WTC11 (cell line): ENCODE measurements around the gene ZFP2. TPM values are rescaled to one million over a fixed set of nuclear protein-coding genes. Genes with fewer than 3 reads are reported as not detected.

Source experiments
- ATAC-seq: fragments of 200-7000 bp; cut with Tn5 transposase; 2 replicates; pipeline ENCODE4 v1.10.0; 2021; ENCODE audit warnings: mild to moderate bottlenecking, moderate library complexity
- CTCF ChIA-PET: fragments of 300-600 bp; sonication (Branson Sonifier 250); formaldehyde crosslinking; loops from one replicate; lab custom pipeline; 2021; ENCODE audit warnings: antibody characterized with exemption; lab: Charles Lee
- POLR2A ChIA-PET: fragments of 350-600 bp; sonication (Branson Sonifier 250); formaldehyde crosslinking; loops from one replicate; lab custom pipeline; 2021; ENCODE audit warnings: antibody characterized with exemption; lab: Charles Lee
- DNase-seq: peaks from one replicate; pipeline ENCODE4 v3.0.0; 2021; ENCODE audit warnings: low spot score
- H3K27ac Mint-ChIP-seq: 2 replicates; pipeline ENCODE4 v1.8.0; 2021; ENCODE audit warnings: mixed read lengths
- H3K27me3 Mint-ChIP-seq: 2 replicates; pipeline ENCODE4 v1.8.0; 2021; ENCODE audit warnings: low read depth, mild to moderate bottlenecking, moderate library complexity, mixed read lengths
- H3K36me3 Mint-ChIP-seq: 2 replicates; pipeline ENCODE4 v1.8.0; 2021; ENCODE audit warnings: mixed read lengths
- H3K4me1 Mint-ChIP-seq: 2 replicates; pipeline ENCODE4 v1.8.0; 2022; ENCODE audit warnings: mixed read lengths
- H3K4me3 Mint-ChIP-seq: 2 replicates; pipeline ENCODE4 v1.8.0; 2021; ENCODE audit warnings: mild to moderate bottlenecking, moderate library complexity, mixed read lengths
- H3K9me3 Mint-ChIP-seq: 2 replicates; pipeline ENCODE4 v1.8.0; 2021; ENCODE audit warnings: mixed read lengths
- CREM ChIP-seq: sonication (generic); formaldehyde crosslinking; IDR thresholded peaks from 2 replicates; pipeline ENCODE4 v1.8.1; 2022; ENCODE audit warnings: mild to moderate bottlenecking, missing genetic modification reagents, moderate library complexity
- ETV6 ChIP-seq: sonication (generic); formaldehyde crosslinking; IDR thresholded peaks from 2 replicates; pipeline ENCODE4 v1.8.1; 2022; ENCODE audit warnings: mild to moderate bottlenecking, missing genetic modification reagents
- GTF2I ChIP-seq: fragments of 250-450 bp; sonication (Bioruptor Pico); conservative IDR thresholded peaks from 2 replicates; pipeline ENCODE4 v1.4.0; 2021; ENCODE audit warnings: mild to moderate bottlenecking
- IRF2 ChIP-seq: sonication (generic); formaldehyde crosslinking; IDR thresholded peaks from 2 replicates; pipeline ENCODE4 v1.8.0; 2022; ENCODE audit warnings: low read depth, missing genetic modification reagents, borderline replicate concordance
- MYBL2 ChIP-seq: sonication (generic); formaldehyde crosslinking; IDR thresholded peaks from 2 replicates; pipeline ENCODE4 v1.8.1; 2023; ENCODE audit warnings: mild to moderate bottlenecking, moderate library complexity, missing genetic modification reagents
- NR3C1 ChIP-seq: sonication (generic); formaldehyde crosslinking; conservative IDR thresholded peaks from 2 replicates; pipeline ENCODE4 v1.8.1; 2023; ENCODE audit warnings: low read depth, mild to moderate bottlenecking, missing genetic modification reagents
- SMAD4 ChIP-seq: sonication (generic); formaldehyde crosslinking; IDR thresholded peaks from 2 replicates; pipeline ENCODE4 v1.8.0; 2022; ENCODE audit warnings: mild to moderate bottlenecking, missing genetic modification reagents
- TEAD1 ChIP-seq: sonication (generic); formaldehyde crosslinking; IDR thresholded peaks from 2 replicates; pipeline ENCODE4 v1.8.0; 2022; ENCODE audit warnings: mild to moderate bottlenecking, missing genetic modification reagents
- total RNA-seq: library from RNA; stranded (reverse); gene quantifications from 3 replicates; pipeline ENCODE4 v1.2.3, GENCODE V29; 2021
- TF ChIP-seq, protein P1 (sequence below): sonication (generic); formaldehyde crosslinking; IDR thresholded peaks from 2 replicates; pipeline ENCODE4 v1.8.0; 2022; ENCODE audit warnings: missing genetic modification reagents
- TF ChIP-seq, protein P2 (sequence below): fragments of 250-450 bp; sonication (Bioruptor Pico); IDR thresholded peaks from 2 replicates; pipeline ENCODE4 v1.9.0; 2021; ENCODE audit warnings: mild to moderate bottlenecking
- TF ChIP-seq, protein P3 (sequence below): sonication (generic); formaldehyde crosslinking; IDR thresholded peaks from 2 replicates; pipeline ENCODE4 v1.8.0; 2022; ENCODE audit warnings: mild to moderate bottlenecking, missing genetic modification reagents
- TF ChIP-seq, protein P4 (sequence below): sonication (generic); formaldehyde crosslinking; IDR thresholded peaks from 2 replicates; pipeline ENCODE4 v1.8.1; 2023; ENCODE audit warnings: mild to moderate bottlenecking, missing genetic modification reagents, moderate library complexity
- TF ChIP-seq, protein P5 (sequence below): fragments of 250-450 bp; sonication (Bioruptor Pico); conservative IDR thresholded peaks from 2 replicates; pipeline ENCODE4 v1.9.0; 2021; ENCODE audit warnings: mild to moderate bottlenecking
- TF ChIP-seq, protein P6 (sequence below): sonication (generic); formaldehyde crosslinking; IDR thresholded peaks from 2 replicates; pipeline ENCODE4 v1.8.1; 2023; ENCODE audit warnings: mild to moderate bottlenecking, missing genetic modification reagents

ZFP2 gene
- total RNA-seq, 1 experiment from 2014 or later, result 1.0 TPM

DNA sequence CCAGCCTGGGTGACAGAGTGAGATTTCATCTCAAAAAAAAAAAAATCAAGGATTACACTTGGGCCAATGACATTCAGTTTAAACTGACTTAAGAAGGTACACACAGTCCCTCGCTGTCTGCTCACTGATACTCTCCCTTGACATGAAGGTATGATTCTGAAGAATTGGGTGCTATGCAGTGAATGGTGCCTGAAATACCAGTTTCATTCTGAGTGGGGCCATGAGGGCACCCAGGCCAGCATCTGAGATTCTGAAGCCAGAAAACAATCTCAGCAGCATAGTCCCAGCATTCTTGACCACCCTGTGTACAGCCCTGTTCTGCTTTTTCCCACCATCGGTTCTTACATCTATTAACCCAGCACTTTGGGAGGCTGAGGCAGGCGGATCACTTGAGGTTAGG lies 43.8 kb upstream of the ZFP2 start (continued):
- TF ChIP-seq, protein P1, sequence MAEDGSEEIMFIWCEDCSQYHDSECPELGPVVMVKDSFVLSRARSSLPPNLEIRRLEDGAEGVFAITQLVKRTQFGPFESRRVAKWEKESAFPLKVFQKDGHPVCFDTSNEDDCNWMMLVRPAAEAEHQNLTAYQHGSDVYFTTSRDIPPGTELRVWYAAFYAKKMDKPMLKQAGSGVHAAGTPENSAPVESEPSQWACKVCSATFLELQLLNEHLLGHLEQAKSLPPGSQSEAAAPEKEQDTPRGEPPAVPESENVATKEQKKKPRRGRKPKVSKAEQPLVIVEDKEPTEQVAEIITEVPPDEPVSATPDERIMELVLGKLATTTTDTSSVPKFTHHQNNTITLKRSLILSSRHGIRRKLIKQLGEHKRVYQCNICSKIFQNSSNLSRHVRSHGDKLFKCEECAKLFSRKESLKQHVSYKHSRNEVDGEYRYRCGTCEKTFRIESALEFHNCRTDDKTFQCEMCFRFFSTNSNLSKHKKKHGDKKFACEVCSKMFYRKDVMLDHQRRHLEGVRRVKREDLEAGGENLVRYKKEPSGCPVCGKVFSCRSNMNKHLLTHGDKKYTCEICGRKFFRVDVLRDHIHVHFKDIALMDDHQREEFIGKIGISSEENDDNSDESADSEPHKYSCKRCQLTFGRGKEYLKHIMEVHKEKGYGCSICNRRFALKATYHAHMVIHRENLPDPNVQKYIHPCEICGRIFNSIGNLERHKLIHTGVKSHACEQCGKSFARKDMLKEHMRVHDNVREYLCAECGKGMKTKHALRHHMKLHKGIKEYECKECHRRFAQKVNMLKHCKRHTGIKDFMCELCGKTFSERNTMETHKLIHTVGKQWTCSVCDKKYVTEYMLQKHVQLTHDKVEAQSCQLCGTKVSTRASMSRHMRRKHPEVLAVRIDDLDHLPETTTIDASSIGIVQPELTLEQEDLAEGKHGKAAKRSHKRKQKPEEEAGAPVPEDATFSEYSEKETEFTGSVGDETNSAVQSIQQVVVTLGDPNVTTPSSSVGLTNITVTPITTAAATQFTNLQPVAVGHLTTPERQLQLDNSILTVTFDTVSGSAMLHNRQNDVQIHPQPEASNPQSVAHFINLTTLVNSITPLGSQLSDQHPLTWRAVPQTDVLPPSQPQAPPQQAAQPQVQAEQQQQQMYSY (CRISPR knock-in tag), result no peak
- TF ChIP-seq, protein P2, sequence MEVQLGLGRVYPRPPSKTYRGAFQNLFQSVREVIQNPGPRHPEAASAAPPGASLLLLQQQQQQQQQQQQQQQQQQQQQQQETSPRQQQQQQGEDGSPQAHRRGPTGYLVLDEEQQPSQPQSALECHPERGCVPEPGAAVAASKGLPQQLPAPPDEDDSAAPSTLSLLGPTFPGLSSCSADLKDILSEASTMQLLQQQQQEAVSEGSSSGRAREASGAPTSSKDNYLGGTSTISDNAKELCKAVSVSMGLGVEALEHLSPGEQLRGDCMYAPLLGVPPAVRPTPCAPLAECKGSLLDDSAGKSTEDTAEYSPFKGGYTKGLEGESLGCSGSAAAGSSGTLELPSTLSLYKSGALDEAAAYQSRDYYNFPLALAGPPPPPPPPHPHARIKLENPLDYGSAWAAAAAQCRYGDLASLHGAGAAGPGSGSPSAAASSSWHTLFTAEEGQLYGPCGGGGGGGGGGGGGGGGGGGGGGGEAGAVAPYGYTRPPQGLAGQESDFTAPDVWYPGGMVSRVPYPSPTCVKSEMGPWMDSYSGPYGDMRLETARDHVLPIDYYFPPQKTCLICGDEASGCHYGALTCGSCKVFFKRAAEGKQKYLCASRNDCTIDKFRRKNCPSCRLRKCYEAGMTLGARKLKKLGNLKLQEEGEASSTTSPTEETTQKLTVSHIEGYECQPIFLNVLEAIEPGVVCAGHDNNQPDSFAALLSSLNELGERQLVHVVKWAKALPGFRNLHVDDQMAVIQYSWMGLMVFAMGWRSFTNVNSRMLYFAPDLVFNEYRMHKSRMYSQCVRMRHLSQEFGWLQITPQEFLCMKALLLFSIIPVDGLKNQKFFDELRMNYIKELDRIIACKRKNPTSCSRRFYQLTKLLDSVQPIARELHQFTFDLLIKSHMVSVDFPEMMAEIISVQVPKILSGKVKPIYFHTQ (CRISPR knock-in tag), result no peak
- TF ChIP-seq CREM (CRISPR knock-in tag) (no peak), NR3C1 (CRISPR knock-in tag) (no peak), SMAD4 (CRISPR knock-in tag) (no peak), IRF2 (CRISPR knock-in tag) (no peak), GTF2I (CRISPR knock-in tag) (no peak)

DNA sequence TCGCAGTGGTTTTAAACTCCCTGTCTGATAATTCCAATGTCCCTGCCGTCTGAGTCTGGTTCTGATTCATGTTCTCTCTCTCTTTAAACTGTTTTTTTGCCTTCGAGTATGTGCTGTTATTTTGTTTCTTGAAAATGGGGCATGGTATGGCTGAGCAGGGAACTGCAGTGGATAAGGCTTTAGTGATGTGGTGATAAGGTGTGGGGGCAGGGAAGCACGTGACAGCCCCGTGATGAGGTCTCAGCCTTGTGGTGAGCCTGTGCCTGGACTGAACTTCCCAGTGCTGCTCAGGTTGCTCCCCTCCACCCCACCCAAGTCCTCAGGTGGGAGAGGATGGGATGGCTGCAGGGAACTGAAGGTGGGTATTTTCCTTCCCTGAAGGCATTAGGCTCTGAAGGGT lies 41.4 kb upstream of the ZFP2 start:
- ChIA-PET POLR2A (no interaction called here), CTCF (no interaction called here)
- Mint-ChIP-seq H3K4me3 (no peak overlapping the region), H3K4me1 (peaks cover 4% of the 10 kb centered on the region), H3K27ac (no peak overlapping the region), H3K9me3 (no peaks in the 10 kb centered on the region), H3K36me3 (no peaks in the 10 kb centered on the region), H3K27me3 (peaks cover 7% of the 10 kb centered on the region; the same call in 1 of the 2 replicates)
- TF ChIP-seq, protein P3, sequence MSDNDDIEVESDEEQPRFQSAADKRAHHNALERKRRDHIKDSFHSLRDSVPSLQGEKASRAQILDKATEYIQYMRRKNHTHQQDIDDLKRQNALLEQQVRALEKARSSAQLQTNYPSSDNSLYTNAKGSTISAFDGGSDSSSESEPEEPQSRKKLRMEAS (CRISPR knock-in tag), result no peak
- TF ChIP-seq, protein P4, sequence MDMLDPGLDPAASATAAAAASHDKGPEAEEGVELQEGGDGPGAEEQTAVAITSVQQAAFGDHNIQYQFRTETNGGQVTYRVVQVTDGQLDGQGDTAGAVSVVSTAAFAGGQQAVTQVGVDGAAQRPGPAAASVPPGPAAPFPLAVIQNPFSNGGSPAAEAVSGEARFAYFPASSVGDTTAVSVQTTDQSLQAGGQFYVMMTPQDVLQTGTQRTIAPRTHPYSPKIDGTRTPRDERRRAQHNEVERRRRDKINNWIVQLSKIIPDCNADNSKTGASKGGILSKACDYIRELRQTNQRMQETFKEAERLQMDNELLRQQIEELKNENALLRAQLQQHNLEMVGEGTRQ (CRISPR knock-in tag), result peak; percentile 49; the same call in 1 of the 2 replicates
- TF ChIP-seq, protein P5, sequence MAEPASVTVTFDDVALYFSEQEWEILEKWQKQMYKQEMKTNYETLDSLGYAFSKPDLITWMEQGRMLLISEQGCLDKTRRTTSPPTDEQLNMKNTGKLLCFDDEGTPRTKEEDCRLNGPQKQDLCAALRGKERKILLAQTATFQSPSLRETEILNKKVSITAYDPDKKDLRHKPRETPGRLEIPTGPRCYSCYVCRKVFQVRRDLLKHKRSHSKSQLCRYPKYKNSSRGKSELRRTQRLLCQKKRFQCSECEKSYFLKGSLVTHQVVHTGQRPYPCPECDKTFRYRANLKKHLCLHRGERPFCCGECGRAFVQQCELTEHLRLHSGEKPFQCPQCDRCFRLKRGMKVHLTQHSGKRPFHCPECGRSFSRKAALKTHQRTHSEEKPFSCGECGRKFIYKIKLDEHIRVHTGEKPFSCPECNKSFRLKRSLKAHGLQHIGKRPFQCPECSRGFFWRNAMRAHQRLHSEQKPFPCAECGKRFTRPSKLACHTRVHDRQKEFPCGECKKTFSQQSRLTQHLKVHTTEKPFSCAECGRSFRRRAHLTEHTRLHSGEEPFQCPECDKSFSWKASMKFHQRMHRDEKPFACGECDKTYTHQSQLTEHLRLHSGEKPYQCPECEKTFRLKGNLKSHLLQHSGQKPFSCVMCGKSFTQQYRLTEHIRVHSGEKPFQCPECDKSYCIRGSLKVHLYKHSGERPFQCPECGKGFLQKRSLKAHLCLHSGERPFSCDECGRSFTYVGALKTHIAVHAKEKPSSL, result no peak
- ATAC-seq (peak; percentile 78), DNase-seq (no peak)

DNA sequence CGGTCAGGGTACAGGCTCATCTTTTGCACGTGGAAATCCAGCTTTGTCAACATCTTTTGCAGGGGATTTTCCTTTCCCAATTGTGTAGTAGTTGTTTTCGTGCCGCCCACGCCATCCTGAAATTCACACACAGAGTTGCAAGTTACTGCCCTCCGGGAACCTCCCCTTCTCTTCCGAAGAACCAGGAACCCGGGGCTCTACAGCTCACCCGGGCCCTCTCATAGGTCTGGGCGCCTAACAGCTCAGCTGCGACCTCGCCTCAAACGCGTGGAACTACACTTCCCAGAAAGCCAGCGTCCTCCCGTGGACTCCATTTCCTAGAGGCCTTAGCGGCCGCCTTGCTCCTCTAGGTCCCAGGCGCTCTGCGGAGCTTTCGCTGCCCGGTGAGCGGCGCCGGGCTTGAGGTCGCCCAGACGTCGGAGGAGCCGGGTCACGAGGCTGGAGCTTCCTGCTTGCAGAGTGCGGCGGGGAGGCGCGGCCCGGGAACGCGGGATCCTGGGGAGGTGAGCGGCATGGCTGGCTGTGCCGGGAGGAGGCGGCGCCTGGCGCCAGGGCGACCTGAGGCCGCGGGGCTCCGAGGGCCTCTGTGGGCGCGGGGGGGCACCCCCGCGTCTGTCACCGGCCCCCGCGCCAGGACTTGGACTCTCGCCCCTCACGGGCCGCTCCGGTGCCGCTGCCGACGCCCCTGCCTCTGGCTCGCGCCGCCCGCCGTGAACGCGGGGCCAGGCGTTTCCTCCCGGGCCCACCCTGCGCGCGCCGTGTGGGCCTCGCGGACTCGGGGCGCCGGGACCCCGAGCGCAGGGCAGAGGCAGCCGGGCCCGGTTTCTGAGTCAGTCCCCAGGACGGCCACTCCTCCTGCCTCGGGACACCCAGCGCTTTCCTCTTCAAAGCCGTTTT lies 35.8 kb upstream of the ZFP2 start, which contains the start of gene ZNF354B:
TSS of gene ZNF354B (plus strand) at position 329 of the 897 bp plus-strand sequence. CDS start 1,095 bp downstream, outside the sequence.
- H3K4me3 Mint-ChIP-seq, result peak within 1 kb of the TSS; percentile 66
- ChIA-PET POLR2A (interaction anchor here (0.6 to 1.2 kb wide), 6 partner anchors 9 to 136 kb away, joined by 3 to 6 read pairs (median 4); partner anchors contain the start of genes GRM6, ZFP2 and ZNF454), CTCF (interaction anchor here (0.9 to 2.0 kb wide), 7 partner anchors 21 to 200 kb away, joined by 3 to 23 read pairs (median 6); partner anchors contain the start of genes ZFP2, ZNF354A and ZNF354C)
- H3K9me3 Mint-ChIP-seq, result no peaks in the 10 kb centered on the region
- peak; percentile 99 for ATAC-seq
- no peak within 1 kb of the TSS for H3K27ac Mint-ChIP-seq
- peaks cover 14% of the 10 kb centered on the region for H3K36me3 Mint-ChIP-seq
- peak; percentile 91 for DNase-seq
- H3K4me1 Mint-ChIP-seq, result peaks cover 14% of the 10 kb centered on the region
- H3K27me3 Mint-ChIP-seq, result 0 out of 2 replicates have a peak, but pooled peaks cover under 1% of the 10 kb centered on the region
- TF ChIP-seq ETV6 (CRISPR knock-in tag) (peak; percentile 72; the same call in 1 of the 2 replicates), MYBL2 (CRISPR knock-in tag) (peak; percentile 91), TEAD1 (0 out of 2 replicates have a peak, but pooled peaks have one; percentile 29)
- TF ChIP-seq, protein P4 (CRISPR knock-in tag), result peak; percentile 83
- TF ChIP-seq, protein P3 (CRISPR knock-in tag), result peak; percentile 88
- TF ChIP-seq, protein P6, sequence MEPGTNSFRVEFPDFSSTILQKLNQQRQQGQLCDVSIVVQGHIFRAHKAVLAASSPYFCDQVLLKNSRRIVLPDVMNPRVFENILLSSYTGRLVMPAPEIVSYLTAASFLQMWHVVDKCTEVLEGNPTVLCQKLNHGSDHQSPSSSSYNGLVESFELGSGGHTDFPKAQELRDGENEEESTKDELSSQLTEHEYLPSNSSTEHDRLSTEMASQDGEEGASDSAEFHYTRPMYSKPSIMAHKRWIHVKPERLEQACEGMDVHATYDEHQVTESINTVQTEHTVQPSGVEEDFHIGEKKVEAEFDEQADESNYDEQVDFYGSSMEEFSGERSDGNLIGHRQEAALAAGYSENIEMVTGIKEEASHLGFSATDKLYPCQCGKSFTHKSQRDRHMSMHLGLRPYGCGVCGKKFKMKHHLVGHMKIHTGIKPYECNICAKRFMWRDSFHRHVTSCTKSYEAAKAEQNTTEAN (CRISPR knock-in tag), result peak; percentile 78
